Measurements from ENCODE around the gene PITPNC1. TPM values are rescaled to one million over a fixed set of nuclear protein-coding genes. Genes with fewer than 3 reads are reported as not detected.
A peak's percentile ranks its signal among the peaks of the same experiment; 100 is the strongest.
"Not testable (repeated sequence)": the region's sequence is repeated elsewhere in the genome, so short reads cannot be mapped to it uniquely, and the experiment has no call there.

The PITPNC1 gene
- total RNA-seq, 1 donor: 25.7 TPM

GRCh38 chr17:67421869-67422273, 44.8 kb downstream of the PITPNC1 start:
- peak; percentile 94 for DNase-seq (ENCODE audit: low read depth)
- TF ChIP-seq CTCF (IDR thresholded peaks at IDR 0.05; ENCODE audit: insufficient read depth, low read length): no peak
- no peak overlapping the region for H3K4me3 ChIP-seq (ENCODE audit: low read depth, low read length)

- not testable (repeated sequence) for H3K4me3 ChIP-seq (ENCODE audit: low read depth, low read length); DNase-seq (ENCODE audit: low read depth)
These were observed 45.2 kb downstream of the PITPNC1 start for GRCh38 chr17:67422296-67422695.

GRCh38 chr17:67422897-67423296, 45.8 kb downstream of the PITPNC1 start:
- no peak for TF ChIP-seq CTCF (IDR thresholded peaks at IDR 0.05; ENCODE audit: insufficient read depth, low read length)
- no peak for DNase-seq (ENCODE audit: low read depth)
- no peak overlapping the region for H3K4me3 ChIP-seq (ENCODE audit: low read depth, low read length)

- no peak for TF ChIP-seq CTCF (IDR thresholded peaks at IDR 0.05; ENCODE audit: insufficient read depth, low read length)
- no peak for DNase-seq (ENCODE audit: low read depth)
- no peak overlapping the region for H3K4me3 ChIP-seq (ENCODE audit: low read depth, low read length)
These were observed 48.6 kb downstream of the PITPNC1 start for GRCh38 chr17:67425571-67426160.

GRCh38 chr17:67427424-67427823, 50.3 kb downstream of the PITPNC1 start:
- TF ChIP-seq CTCF (IDR thresholded peaks at IDR 0.05; ENCODE audit: insufficient read depth, low read length): no peak
- DNase-seq (ENCODE audit: low read depth): no peak
- H3K4me3 ChIP-seq (ENCODE audit: low read depth, low read length): no peak overlapping the region

GRCh38 chr17:67430515-67430914, 53.4 kb downstream of the PITPNC1 start:
- DNase-seq (ENCODE audit: low read depth); H3K4me3 ChIP-seq (ENCODE audit: low read depth, low read length): not testable (repeated sequence)

- peak; percentile 90 for DNase-seq (ENCODE audit: low read depth)
- TF ChIP-seq CTCF (IDR thresholded peaks at IDR 0.05; ENCODE audit: insufficient read depth, low read length): no peak
- H3K4me3 ChIP-seq (ENCODE audit: low read depth, low read length): no peak overlapping the region
These were observed 54.4 kb downstream of the PITPNC1 start for GRCh38 chr17:67431249-67432015.

Measured in fibroblast of the aortic adventitia (primary cell).